HS-5 (cell line): ENCODE results near the gene BCAS1.
A peak's percentile ranks its signal among the peaks of the same experiment; 100 is the strongest.

Source experiments
- DNase-seq: peaks from one replicate; pipeline ENCODE4 v3.0.0-alpha.2; 2012; ENCODE audit warnings: low read depth

Gene BCAS1

GRCh38 chr20:54075322-54075721 lies 4.9 kb upstream of the BCAS1 start:
- DNase-seq = no peak

- DNase-seq = no peak
These were observed 4.1 kb upstream of the BCAS1 start for GRCh38 chr20:54074511-54074910.

- DNase-seq = no peak
These were observed 2.9 kb upstream of the BCAS1 start for GRCh38 chr20:54073288-54073687.

GRCh38 chr20:54069501-54069971 lies 858 bp downstream of the BCAS1 start:
- no peak for DNase-seq

GRCh38 chr20:54068966-54069365 lies 1.4 kb downstream of the BCAS1 start:
- no peak for DNase-seq

GRCh38 chr20:54068495-54068894 lies 1.9 kb downstream of the BCAS1 start:
- DNase-seq = no peak

GRCh38 chr20:54067606-54068174 lies 2.7 kb downstream of the BCAS1 start:
- no peak for DNase-seq

- no peak for DNase-seq
These were observed 4.8 kb downstream of the BCAS1 start for GRCh38 chr20:54065601-54066038.

- DNase-seq = no peak
These were observed 5.5 kb downstream of the BCAS1 start for GRCh38 chr20:54064939-54065338.

- DNase-seq = no peak
These were observed 6.3 kb downstream of the BCAS1 start for GRCh38 chr20:54063992-54064676.

GRCh38 chr20:54063580-54063979 lies 6.8 kb downstream of the BCAS1 start:
- DNase-seq = no peak

GRCh38 chr20:54062812-54063280 lies 7.5 kb downstream of the BCAS1 start:
- DNase-seq = peak; percentile 96

- DNase-seq = peak; percentile 88
These were observed 9.1 kb downstream of the BCAS1 start for GRCh38 chr20:54061101-54061881.

GRCh38 chr20:54059691-54060364 lies 10.6 kb downstream of the BCAS1 start:
- DNase-seq = no peak

GRCh38 chr20:54058420-54059139 lies 11.8 kb downstream of the BCAS1 start:
- no peak for DNase-seq

- no peak for DNase-seq
These were observed 13.4 kb downstream of the BCAS1 start for GRCh38 chr20:54056762-54057639.

- no peak for DNase-seq
These were observed 15.9 kb downstream of the BCAS1 start for GRCh38 chr20:54054516-54054915.

GRCh38 chr20:54051068-54051467 lies 19.3 kb downstream of the BCAS1 start:
- no peak for DNase-seq

- DNase-seq = no peak
These were observed 21.4 kb downstream of the BCAS1 start for GRCh38 chr20:54048891-54049545.

- no peak for DNase-seq
These were observed 21.9 kb downstream of the BCAS1 start for GRCh38 chr20:54048481-54048880.
